Heart left ventricle (tissue), 16 donors: ENCODE measurements around the gene SNX1. TPM values are rescaled to one million over a fixed set of nuclear protein-coding genes. Genes with fewer than 3 reads are reported as not detected.

Experiments used
- ATAC-seq, 4 donors: fragments of 200-7000 bp; cut with Tn5 transposase; one replicate each; pipeline ENCODE4 v1.9.1; 2020 to 2022; ENCODE audit warnings: moderate library complexity in 4 of 4, mild to moderate bottlenecking in 3 of 4, moderate number of reproducible peaks in 1 of 4
- DNase-seq, 5 donors: peaks; one replicate each; pipeline ENCODE4 v3.0.0-alpha.2; 2020
- H3K27ac ChIP-seq, 12 donors: fragments of 200-600 bp; sonication (generic) in 4 of 12; one replicate each; pipeline versions ENCODE4 v1.5.0 to v1.8.0; 2016 to 2022; ENCODE audit warnings: mild to moderate bottlenecking in 2 of 12
- H3K27me3 ChIP-seq, 9 donors: fragments of 200-600 bp; sonication (generic) in 2 of 9; one replicate each; pipeline versions ENCODE4 v1.5.1 to v1.8.0; 2016 to 2022; ENCODE audit warnings: mild to moderate bottlenecking in 3 of 9
- H3K36me3 ChIP-seq, 9 donors: fragments of 200-600 bp; sonication (generic) in 2 of 9; one replicate each; pipeline versions ENCODE4 v1.5.0 to v1.8.0; 2018 to 2022; ENCODE audit warnings: mild to moderate bottlenecking in 2 of 9
- H3K4me1 ChIP-seq, 12 donors: fragments of 200-600 bp; sonication (generic) in 4 of 12; one replicate each; pipeline versions ENCODE4 v1.5.0 to v1.8.0; 2016 to 2022; ENCODE audit warnings: mild to moderate bottlenecking in 3 of 12
- H3K4me3 ChIP-seq, 12 donors: fragments of 200-600 bp; sonication (generic) in 4 of 12; one replicate each; pipeline versions ENCODE4 v1.5.0 to v1.8.0; 2017 to 2022; ENCODE audit warnings: mild to moderate bottlenecking in 9 of 12, moderate library complexity in 4 of 12
- H3K9me3 ChIP-seq, 12 donors: fragments of 200-600 bp; sonication (generic) in 4 of 12; one replicate each; pipeline versions ENCODE4 v1.5.0 to v1.8.0; 2016 to 2022; ENCODE audit warnings: mild to moderate bottlenecking in 1 of 12
- CTCF ChIP-seq, 12 donors: fragments of 200-600 bp; sonication (generic) in 4 of 12; IDR thresholded peaks; one replicate each; pipeline versions ENCODE4 v1.5.0 to v1.8.0; 2018 to 2022; ENCODE audit warnings: antibody characterized with exemption in 12 of 12, mild to moderate bottlenecking in 5 of 12
- POLR2A ChIP-seq, 2 donors: fragments of 450-650 bp; IDR thresholded peaks; one replicate each; pipeline ENCODE4 v1.6.1; 2017; ENCODE audit warnings: antibody characterized with exemption in 2 of 2, mild to moderate bottlenecking in 2 of 2, moderate library complexity in 2 of 2
- WGBS, 4 donors: extraction: QIAGEN DNeasy Blood & Tissue Kit in 2 of 4; methylation state at CpG; one replicate each; pipeline versions ENCODE4 v1.1.5 to v1.1.7; 2013 to 2018; 5-methylcytosine and 5-hydroxymethylcytosine counted together
- intact Hi-C, 10 donors: fragments of 100-400 bp; cut with DNase I; formaldehyde crosslinking; loops; one replicate each; pipeline versions ENCODE4 v1.11.1 to v1.14.2; 2022
- polyA plus RNA-seq, 2 donors: library from polyadenylated mRNA; stranded (reverse); fragments of 200-250 nt; gene quantifications; one replicate each; pipeline ENCODE4 v1.2.3, GENCODE V29; 2013
- total RNA-seq, 9 donors: library from RNA; depleted of rRNA in 2 of 9; stranded (reverse); fragments of >200 nt in 2 of 9; fragmentation: NEBNext Ultra II Directional in 3 of 9; extraction: Animal tissue kit (Norgen Biotek cat#: 25700) in 3 of 9; gene quantifications; one replicate each; pipeline versions ENCODE4 v1.1.0 to v1.2.4, GENCODE V29; 2016 to 2023
- donor health status: ischemic (EF 13 %, LVEDD 7.1; RV severe dilation, severe dysfunction).
- donor health status: healthy with polysubstance abuse.
- donor health status: DM: no; HTN: yes; CAD: no.
- donor health status: DM: no; HTN: no; CAD: no.
- donor health status: ischemic (EF 25% LVEDD 6.9; RV normal size, moderate dysfunction).
- donor health status: ischemic (EF 25% LVEDD 5.7; RV mildly dilated, moderate dysfunction).
- donor health status: healthy.
- donor health status: DM: yes; HTN: yes; CAD: no.
- donor health status: ischemic (EF 35%, LVEDD 5.7; RV mildly dilated, moderate dysfunction).
- donor health status: nonischemic (EF 11% LVEDD 7.7; RV severe dilation, severe dysfunction).
- donor health status: DM: yes; HTN: yes; CAD: no.
- donor health status: PGD.
- donor health status: ischemic (EF 29% LVEDD 5.4; RV normal size, mild dysfunction).
- donor health status: nonischemic (EF 23%, LVEDD 6.1; RV moderate dilation, normal function).

Gene SNX1
- total and polyA plus RNA-seq, 11 donors, result 38.7 to 117 (median 76.3) TPM

GRCh38 chr15:64060716-64061115, 35.1 kb upstream of the SNX1 start:
- H3K9me3 ChIP-seq, result peaks cover 0 to 4% (median 0%) of the 10 kb centered on the region in 12 donors
- H3K36me3 ChIP-seq, result no peaks in the 10 kb centered on the region
- H3K27me3 ChIP-seq, result no peaks in the 10 kb centered on the region
- 94 to 98% (median 96%) methylated on average over 24 to 29 of the region's 29 CpGs for WGBS, 4 donors
- no peak for ATAC-seq
- TF ChIP-seq CTCF (IDR thresholded peaks at IDR 0.05) (no peak), POLR2A (IDR thresholded peaks at IDR 0.05) (no peak)
- DNase-seq, result no peak
- H3K4me3 ChIP-seq, result no peak overlapping the region
- H3K4me1 ChIP-seq, result no peaks in the 10 kb centered on the region
- intact Hi-C loops, result loop anchor here in 1 of 10 donors (10.0 kb wide), 2 partner anchors 446 to 576 kb away; no protein-coding TSS in a partner anchor
- no peak overlapping the region for H3K27ac ChIP-seq

- intact Hi-C loops, result loop anchor here in 8 of 10 donors (1.0 to 10.0 kb wide), 6 partner anchors 314 to 582 kb away; no protein-coding TSS in a partner anchor
- Histone ChIP-seq H3K27ac (no peak overlapping the region), H3K36me3 (peaks cover 0 to 2% (median 0%) of the 10 kb centered on the region in 9 donors), H3K9me3 (no peaks in the 10 kb centered on the region), H3K4me1 (peaks cover 0 to 42% (median 13%) of the 10 kb centered on the region in 12 donors), H3K27me3 (no peaks in the 10 kb centered on the region), H3K4me3 (no peak overlapping the region)
- 67 to 88% (median 85%) methylated on average over 1 of the region's 1 CpG for WGBS, 4 donors
- no peak for ATAC-seq
- no peak for DNase-seq
- TF ChIP-seq CTCF (IDR thresholded peaks at IDR 0.05) (no peak), POLR2A (IDR thresholded peaks at IDR 0.05) (no peak)
Measured at GRCh38 chr15:64066451-64066850, 29.3 kb upstream of the SNX1 start.

- no peak overlapping the region for H3K4me3 ChIP-seq
- no peak for TF ChIP-seq POLR2A (IDR thresholded peaks at IDR 0.05)
- TF ChIP-seq CTCF (IDR thresholded peaks at IDR 0.05), result peak; percentile 71 to 88 (median 83)
- peaks cover 0 to 13% (median 9%) of the 10 kb centered on the region in 9 donors for H3K36me3 ChIP-seq
- peak in 4 of 5 donors; percentile 51 to 60 (median 54) for DNase-seq
- H3K4me1 ChIP-seq, result peaks cover 3 to 51% (median 18%) of the 10 kb centered on the region in 12 donors
- intact Hi-C loops, result loop anchor here in 9 of 10 donors (1.0 to 10.0 kb wide), 7 partner anchors 313 to 583 kb away; no protein-coding TSS in a partner anchor
- no peak overlapping the region for H3K27ac ChIP-seq
- WGBS, 4 donors, result 19 to 27% (median 25%) methylated on average over 11 of the region's 11 CpGs
- no peaks in the 10 kb centered on the region for H3K27me3 ChIP-seq
- no peaks in the 10 kb centered on the region for H3K9me3 ChIP-seq
- peak; percentile 60 to 79 (median 77) for ATAC-seq
Measured at GRCh38 chr15:64067564-64068030, 28.2 kb upstream of the SNX1 start.

- H3K9me3 ChIP-seq, result no peaks in the 10 kb centered on the region
- intact Hi-C loops, result loop anchor here in 7 of 10 donors (2.0 to 10.0 kb wide), 6 partner anchors 313 to 583 kb away; no protein-coding TSS in a partner anchor
- no peak overlapping the region for H3K4me3 ChIP-seq
- H3K36me3 ChIP-seq, result peaks cover 0 to 18% (median 9%) of the 10 kb centered on the region in 9 donors
- WGBS, 4 donors, result 60 to 68% (median 66%) methylated on average over 4 of the region's 4 CpGs
- H3K4me1 ChIP-seq, result peaks cover 3 to 51% (median 18%) of the 10 kb centered on the region in 12 donors
- H3K27me3 ChIP-seq, result no peaks in the 10 kb centered on the region
- TF ChIP-seq POLR2A (IDR thresholded peaks at IDR 0.05), result no peak
- no peak overlapping the region for H3K27ac ChIP-seq
- DNase-seq, result no peak
- no peak for ATAC-seq
Measured at GRCh38 chr15:64068133-64068532, 27.6 kb upstream of the SNX1 start.
